H9 (cell line): ENCODE data around the gene RALGDS. TPM values are rescaled to one million over a fixed set of nuclear protein-coding genes. Genes with fewer than 3 reads are reported as not detected.

Experiments
- DNase-seq: peaks from one replicate; pipeline ENCODE4 v3.0.0-alpha.2; 2017
- H2AFZ ChIP-seq: one replicate; pipeline ENCODE4 v1.6.1; 2013; ENCODE audit warnings: mild to moderate bottlenecking, low read length, control low read depth, moderate library complexity
- H2AK5ac ChIP-seq: 2 replicates; pipeline ENCODE4 v1.6.1; 2013; ENCODE audit warnings: low read length, control low read depth, mixed read lengths; ENCODE audit not compliant: insufficient read length
- H2BK120ac ChIP-seq: one replicate; pipeline ENCODE4 v1.6.1; 2013; ENCODE audit warnings: low read depth, mild to moderate bottlenecking, low read length, control low read depth, inconsistent platforms; ENCODE audit not compliant: poor library complexity, severe bottlenecking
- H2BK12ac ChIP-seq: 2 replicates; pipeline ENCODE4 v1.6.1; 2013; ENCODE audit warnings: low read length, control low read depth, mixed read lengths, low read depth; ENCODE audit not compliant: insufficient read length
- H2BK15ac ChIP-seq: 2 replicates; pipeline ENCODE4 v1.6.1; 2013; ENCODE audit warnings: low read depth, low read length, control low read depth
- H2BK20ac ChIP-seq: one replicate; pipeline ENCODE4 v1.6.1; 2013; ENCODE audit warnings: low read depth, mild to moderate bottlenecking, low read length, control low read depth, inconsistent platforms; ENCODE audit not compliant: poor library complexity, severe bottlenecking
- H2BK5ac ChIP-seq: 2 replicates; pipeline ENCODE4 v1.6.1; 2013; ENCODE audit warnings: low read length, control low read depth, mixed read lengths; ENCODE audit not compliant: insufficient read length
- H3K14ac ChIP-seq: 2 replicates; pipeline ENCODE4 v1.6.1; 2013; ENCODE audit warnings: low read length, control low read depth; ENCODE audit not compliant: insufficient read depth
- H3K18ac ChIP-seq: 2 replicates; pipeline ENCODE4 v1.6.1; 2013; ENCODE audit warnings: low read depth, mild to moderate bottlenecking, mixed read lengths, low read length, control low read depth; ENCODE audit not compliant: insufficient read length
- H3K23ac ChIP-seq: 2 replicates; pipeline ENCODE4 v1.6.1; 2013; ENCODE audit warnings: low read length, control low read depth, mixed read lengths, low read depth; ENCODE audit not compliant: insufficient read length
- H3K23me2 ChIP-seq: 2 replicates; pipeline ENCODE4 v1.6.1; 2013; ENCODE audit warnings: low read depth, mild to moderate bottlenecking, mixed read lengths, low read length, control low read depth; ENCODE audit not compliant: insufficient read length, poor library complexity, severe bottlenecking
- H3K27ac ChIP-seq: 2 replicates; pipeline ENCODE4 v1.5.1; 2013; ENCODE audit warnings: low read length, control low read depth, mixed read lengths, low read depth; ENCODE audit not compliant: insufficient read length
- H3K27me3 ChIP-seq: 2 replicates; pipeline ENCODE4 v1.6.1; 2013; ENCODE audit warnings: low read length, control low read depth, inconsistent platforms; ENCODE audit not compliant: insufficient read depth
- H3K4ac ChIP-seq: 2 replicates; pipeline ENCODE4 v1.6.1; 2013; ENCODE audit warnings: low read depth, mild to moderate bottlenecking, control low read depth, inconsistent platforms, low read length, moderate library complexity
- H3K4me1 ChIP-seq: 2 replicates; pipeline ENCODE4 v1.6.1; 2013; ENCODE audit warnings: low read length, control low read depth, inconsistent platforms; ENCODE audit not compliant: insufficient read depth
- H3K4me2 ChIP-seq: 2 replicates; pipeline ENCODE4 v1.6.1; 2013; ENCODE audit warnings: low read length, control low read depth, mixed read lengths; ENCODE audit not compliant: insufficient read length, insufficient read depth
- H3K56ac ChIP-seq: 2 replicates; pipeline ENCODE4 v1.6.1; 2013; ENCODE audit warnings: low read depth, mild to moderate bottlenecking, mixed read lengths, low read length, control low read depth; ENCODE audit not compliant: insufficient read length
- H3K79me1 ChIP-seq: 2 replicates; pipeline ENCODE4 v1.6.1; 2013; ENCODE audit warnings: low read depth, mild to moderate bottlenecking, moderate library complexity, low read length, control low read depth, inconsistent platforms; ENCODE audit not compliant: insufficient read depth, poor library complexity, severe bottlenecking
- H3K79me2 ChIP-seq: 2 replicates; pipeline ENCODE4 v1.6.1; 2013; ENCODE audit warnings: low read length, control low read depth, inconsistent platforms; ENCODE audit not compliant: insufficient read depth
- H3K9ac ChIP-seq: 2 replicates; pipeline ENCODE4 v1.6.1; 2013; ENCODE audit warnings: low read length, control low read depth, mixed read lengths; ENCODE audit not compliant: insufficient read length; ENCODE audit errors: extremely low read depth
- H3K9me3 ChIP-seq: one replicate; pipeline ENCODE4 v1.6.1; 2013; ENCODE audit warnings: low read depth, low read length, inconsistent platforms; ENCODE audit not compliant: control insufficient read depth
- H3T11ph ChIP-seq: one replicate; pipeline ENCODE4 v1.6.1; 2013; ENCODE audit warnings: mild to moderate bottlenecking, low read length, control low read depth, inconsistent platforms
- H4K20me1 ChIP-seq: one replicate; pipeline ENCODE4 v1.6.1; 2013; ENCODE audit not compliant: control insufficient read depth, insufficient read length, insufficient read depth
- H4K5ac ChIP-seq: 2 replicates; pipeline ENCODE4 v1.6.1; 2013; ENCODE audit warnings: low read depth, mild to moderate bottlenecking, mixed read lengths, low read length, control low read depth; ENCODE audit not compliant: insufficient read length
- H4K8ac ChIP-seq: replicated peaks from 2 replicates; pipeline ENCODE4 v1.6.1; 2013; ENCODE audit warnings: low read length, control low read depth, mixed read lengths, low read depth; ENCODE audit not compliant: insufficient read length
- H4K91ac ChIP-seq: 2 replicates; pipeline ENCODE4 v1.6.1; 2013; ENCODE audit warnings: low read depth, mild to moderate bottlenecking, moderate library complexity, mixed read lengths, low read length, control low read depth; ENCODE audit not compliant: insufficient read length
- H3K27ac Mint-ChIP-seq, 3 experiments: 2 replicates in 2 of 3; 3 replicates in 1 of 3; pipeline ENCODE4 v1.8.0; 2020 to 2021; ENCODE audit warnings: mixed read lengths in 3 of 3, mild to moderate bottlenecking in 1 of 3, moderate library complexity in 1 of 3
- H3K27me3 Mint-ChIP-seq: 2 replicates; pipeline ENCODE4 v1.8.0; 2021; ENCODE audit warnings: low read depth, mild to moderate bottlenecking, moderate library complexity, mixed read lengths
- H3K36me3 Mint-ChIP-seq, 3 experiments: 2 replicates in 2 of 3; 3 replicates in 1 of 3; pipeline ENCODE4 v1.8.0; 2020 to 2021; ENCODE audit warnings: low read depth in 3 of 3, mixed read lengths in 3 of 3; ENCODE audit not compliant: insufficient read depth in 1 of 3
- H3K4me1 Mint-ChIP-seq, 2 experiments: 2 replicates each; pipeline ENCODE4 v1.8.0; 2020; ENCODE audit warnings: mixed read lengths in 2 of 2
- H3K4me3 Mint-ChIP-seq, 2 experiments: 2 replicates in 1 of 2; 3 replicates in 1 of 2; pipeline ENCODE4 v1.8.0; 2020 to 2021; ENCODE audit warnings: mild to moderate bottlenecking in 2 of 2, mixed read lengths in 2 of 2, moderate library complexity in 1 of 2
- H3K9me3 Mint-ChIP-seq, 2 experiments: 2 replicates in 1 of 2; 3 replicates in 1 of 2; pipeline ENCODE4 v1.8.0; 2020; ENCODE audit warnings: mild to moderate bottlenecking in 2 of 2, mixed read lengths in 2 of 2, moderate library complexity in 1 of 2
- WGBS: extraction: QIAGEN DNeasy Blood & Tissue Kit; methylation state at CpG from one replicate; pipeline ENCODE4 v1.1.7; 2013; ENCODE audit warnings: missing lambda C conversion rate, low lambda C conversion rate, mixed read lengths; ENCODE audit not compliant: insufficient read length; ENCODE audit errors: extremely low coverage; 5-methylcytosine and 5-hydroxymethylcytosine counted together
- total RNA-seq: library from RNA; stranded (reverse); gene quantifications from 2 replicates; pipeline ENCODE4 v1.2.1, GENCODE V29; 2021
- TF ChIP-seq, protein P1 (sequence below): fragments of 200-600 bp; sonication (generic); conservative IDR thresholded peaks from 3 replicates; pipeline ENCODE4 v1.8.0; 2021; ENCODE audit warnings: antibody characterized with exemption, mild to moderate bottlenecking

Gene RALGDS
- total RNA-seq, 1 experiment from 2014 or later, result 21.3 TPM

DNA sequence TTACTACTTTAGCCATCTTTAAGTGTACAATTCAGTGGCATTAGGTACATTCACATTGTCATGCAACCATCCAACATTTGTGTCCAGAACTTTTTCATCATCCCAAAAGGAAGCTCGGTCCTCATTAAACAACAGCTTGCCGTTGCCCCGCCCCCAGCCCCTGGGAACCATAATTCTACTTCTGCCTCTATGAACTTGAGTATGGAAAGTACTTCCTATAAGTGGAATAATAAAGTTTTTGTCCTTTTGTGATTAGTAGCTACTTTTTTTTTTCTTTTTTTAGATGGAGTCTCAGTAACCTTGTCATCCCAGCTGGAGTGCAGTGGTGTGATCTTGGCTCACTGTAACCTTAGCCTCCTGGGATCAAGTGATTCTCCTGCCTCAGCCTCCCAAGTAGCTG, 37.7 kb upstream of the RALGDS start:
- TF ChIP-seq, protein P1, sequence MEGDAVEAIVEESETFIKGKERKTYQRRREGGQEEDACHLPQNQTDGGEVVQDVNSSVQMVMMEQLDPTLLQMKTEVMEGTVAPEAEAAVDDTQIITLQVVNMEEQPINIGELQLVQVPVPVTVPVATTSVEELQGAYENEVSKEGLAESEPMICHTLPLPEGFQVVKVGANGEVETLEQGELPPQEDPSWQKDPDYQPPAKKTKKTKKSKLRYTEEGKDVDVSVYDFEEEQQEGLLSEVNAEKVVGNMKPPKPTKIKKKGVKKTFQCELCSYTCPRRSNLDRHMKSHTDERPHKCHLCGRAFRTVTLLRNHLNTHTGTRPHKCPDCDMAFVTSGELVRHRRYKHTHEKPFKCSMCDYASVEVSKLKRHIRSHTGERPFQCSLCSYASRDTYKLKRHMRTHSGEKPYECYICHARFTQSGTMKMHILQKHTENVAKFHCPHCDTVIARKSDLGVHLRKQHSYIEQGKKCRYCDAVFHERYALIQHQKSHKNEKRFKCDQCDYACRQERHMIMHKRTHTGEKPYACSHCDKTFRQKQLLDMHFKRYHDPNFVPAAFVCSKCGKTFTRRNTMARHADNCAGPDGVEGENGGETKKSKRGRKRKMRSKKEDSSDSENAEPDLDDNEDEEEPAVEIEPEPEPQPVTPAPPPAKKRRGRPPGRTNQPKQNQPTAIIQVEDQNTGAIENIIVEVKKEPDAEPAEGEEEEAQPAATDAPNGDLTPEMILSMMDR, result no peak
- H2BK20ac ChIP-seq, result no peak overlapping the region
- H2BK15ac ChIP-seq, result no peak overlapping the region
- no peak overlapping the region for H4K91ac ChIP-seq
- H2BK5ac ChIP-seq, result no peak overlapping the region
- H4K8ac ChIP-seq, result no peak overlapping the region
- no peak overlapping the region for H2BK120ac ChIP-seq
- no peak overlapping the region for H4K5ac ChIP-seq
- no peak overlapping the region for H3K56ac ChIP-seq
- no peak overlapping the region for H3T11ph ChIP-seq
- peaks cover 0 to 3% of the 10 kb centered on the region in 2 experiments; a peak in 1 of 4 replicates for H3K4me1 Mint-ChIP-seq
- no peak overlapping the region for H2AFZ ChIP-seq
- no peaks in the 10 kb centered on the region for H4K20me1 ChIP-seq
- H3K4ac ChIP-seq, result no peak overlapping the region
- peaks cover 8 to 19% (median 12%) of the 10 kb centered on the region in 3 experiments for H3K36me3 Mint-ChIP-seq
- H3K9me3 Mint-ChIP-seq, result no peaks in the 10 kb centered on the region
- DNase-seq, result no peak
- no peak overlapping the region for H3K4me3 Mint-ChIP-seq
- peaks cover 4% of the 10 kb centered on the region for H3K27me3 Mint-ChIP-seq
- H3K9me3 ChIP-seq, result no peaks in the 10 kb centered on the region
- H3K14ac ChIP-seq, result no peak overlapping the region
- H3K79me2 ChIP-seq, result no peaks in the 10 kb centered on the region
- H3K27me3 ChIP-seq, result no peaks in the 10 kb centered on the region
- H3K23ac ChIP-seq, result no peak overlapping the region
- no peak overlapping the region for H3K27ac ChIP-seq
- peaks cover 4% of the 10 kb centered on the region for H3K23me2 ChIP-seq
- no peak overlapping the region for H2AK5ac ChIP-seq
- WGBS, result no CpG with 5 or more reads among the region's 3 CpGs
- H3K27ac Mint-ChIP-seq, result no peak overlapping the region
- no peak overlapping the region for H3K4me2 ChIP-seq
- H3K79me1 ChIP-seq, result no peaks in the 10 kb centered on the region
- no peaks in the 10 kb centered on the region for H3K4me1 ChIP-seq
- no peak overlapping the region for H3K9ac ChIP-seq
- no peak overlapping the region for H3K18ac ChIP-seq
- no peak overlapping the region for H2BK12ac ChIP-seq
